ENCODE data around the gene C12orf56. TPM values are rescaled to one million over a fixed set of nuclear protein-coding genes. Genes with fewer than 3 reads are reported as not detected.

The C12orf56 gene
- total and polyA plus RNA-seq, 9 of the 15 experiments (the other 6 are each of a cell fraction or from before 2014, with no cell fraction given) = 0.40 to 4.8 (median 1.2) TPM

- FAIRE-seq (no peak), ATAC-seq (no peak), DNase-seq (ENCODE audit: extremely low read depth in 1 of 4, low spot score in 3 of 4) (no peak)
- Histone ChIP-seq H3K27ac (ENCODE audit: extremely low read depth, low read depth, low read length) (no peak overlapping the region), H4K20me1 (replicated peaks; ENCODE audit: control insufficient read depth, insufficient read depth, low read length) (no peaks in the 10 kb centered on the region), H3K9me1 (ENCODE audit: control insufficient read depth, insufficient read depth, low read length) (no peaks in the 10 kb centered on the region), H3K4me3 (no peak overlapping the region), H3K9me3 (replicated peaks; ENCODE audit: control insufficient read depth, insufficient read depth, low read depth, low read length) (no peaks in the 10 kb centered on the region), H3K27me3 (ENCODE audit: control insufficient read depth in 2 of 2, insufficient read depth in 2 of 2, low read length in 2 of 2) (no peaks in the 10 kb centered on the region; a peak in 1 of 5 replicates), H3K4me2 (ENCODE audit: insufficient read depth, low read length) (no peak overlapping the region), H3K4me1 (replicated peaks in 1 of 2; ENCODE audit: control insufficient read depth in 2 of 2, insufficient read depth in 2 of 2, low read length in 2 of 2) (no peaks in the 10 kb centered on the region; a peak in 1 of 5 replicates), H3K79me2 (ENCODE audit: control insufficient read depth, insufficient read depth, low read length) (no peaks in the 10 kb centered on the region), H3K36me3 (ENCODE audit: control insufficient read depth, insufficient read depth, low read length) (no peaks in the 10 kb centered on the region), H3K9ac (ENCODE audit: insufficient read depth in 1 of 2, low read depth in 2 of 2, low read length in 2 of 2) (no peak overlapping the region), H2AFZ (ENCODE audit: low read depth, low read length) (no peak overlapping the region)
- BruUV-seq (replicated peaks) = no TSS peak
- 0% methylated on average over 1 of the region's 1 CpG for WGBS (ENCODE audit: insufficient coverage, low coverage, missing lambda C conversion rate)
- in situ Hi-C loops (cut with MboI) (loop anchor here (5.0 to 25.0 kb wide), 3 partner anchors 416 to 841 kb away; partner anchors contain the start of gene DPY19L2), intact Hi-C loops (cut with micrococcal nuclease) (loop anchor here (10.0 kb wide), 1 partner anchor 109 kb away; no protein-coding TSS in a partner anchor)
- CTCF ChIA-PET (ENCODE audit: low intra/inter-chr PET ratio) = interaction anchor here (0.6 kb wide), 1 partner anchor 24 kb away, joined by 3 read pairs; no protein-coding TSS in a partner anchor
- TF ChIP-seq ZNF639 (CRISPR knock-in tag; conservative IDR thresholded peaks at IDR 0.05 in 1 of 2, IDR thresholded peaks at IDR 0.05 in 1 of 2) = no peak
- TF ChIP-seq CBFA2T3 (IDR thresholded peaks at IDR 0.05) = no peak
- no peak for TF ChIP-seq SMARCA5 (IDR thresholded peaks at IDR 0.05)
- no peak for TF ChIP-seq E2F8 (IDR thresholded peaks at IDR 0.05; ENCODE audit: low read depth, partially characterized antibody)
- TF ChIP-seq MYBL2 (IDR thresholded peaks at IDR 0.05; ENCODE audit: low read depth) = no peak
- no peak for TF ChIP-seq MYBL2 (CRISPR knock-in tag; IDR thresholded peaks at IDR 0.05; ENCODE audit: borderline replicate concordance)
- TF ChIP-seq SREBF2 (CRISPR knock-in tag; IDR thresholded peaks at IDR 0.05) = no peak
- TF ChIP-seq HNRNPUL1 (IDR thresholded peaks at IDR 0.05; ENCODE audit: low read length) = no peak
- POLR2A ChIA-PET = no interaction called here
These were observed 137.2 kb downstream of the C12orf56 start for GRCh38 chr12:64253356-64253755.

Data from K562 (cell line).